Progenitor cell of endocrine pancreas (in vitro differentiated cells): ENCODE results near the gene AMACR. TPM values are rescaled to one million over a fixed set of nuclear protein-coding genes. Genes with fewer than 3 reads are reported as not detected.

ENCODE experiments used
- total RNA-seq: library from RNA; stranded (reverse); gene quantifications from 2 replicates; pipeline ENCODE4 v1.2.1, GENCODE V29; 2021

Gene AMACR
- total RNA-seq, 1 donor from 2014 or later = 22.0 TPM

Other genes starting within 250 kb of the AMACR start
- gene ADAMTS12, start 116.1 kb downstream of the AMACR start, total RNA-seq = 5.2 and 7.8 TPM in 2 replicates
- gene RXFP3, start 71.7 kb downstream of the AMACR start, total RNA-seq = not detected in 2 replicates
- gene SLC45A2, start 23.4 kb downstream of the AMACR start, total RNA-seq = 2.4 and 4.2 TPM in 2 replicates
- gene C1QTNF3, start 35.2 kb upstream of the AMACR start, total RNA-seq = 9.6 and 11.0 TPM in 2 replicates